Activated T-helper 17 cell treated with anti-CD3 and anti-CD28 coated beads, Interleukin-2, amount 50 U/mL, for 72 hours (primary cell): ENCODE results near the gene STYXL2. TPM values are rescaled to one million over a fixed set of nuclear protein-coding genes. Genes with fewer than 3 reads are reported as not detected.

Source experiments
- ATAC-seq: fragments of 150-1000 bp; cut with Tn5 transposase; replicated peaks from 2 replicates; pipeline ENCODE4 v1.10.0; 2021; ENCODE audit warnings: mild to moderate bottlenecking, moderate library complexity
- H3K27ac Mint-ChIP-seq: one replicate; pipeline ENCODE4 v1.8.0; 2022; ENCODE audit warnings: mixed read lengths
- H3K27me3 Mint-ChIP-seq: one replicate; pipeline ENCODE4 v1.8.0; 2022; ENCODE audit warnings: mixed read lengths
- H3K36me3 Mint-ChIP-seq: one replicate; pipeline ENCODE4 v1.8.0; 2022; ENCODE audit warnings: low read depth, mild to moderate bottlenecking, mixed read lengths
- H3K4me1 Mint-ChIP-seq: one replicate; pipeline ENCODE4 v1.8.0; 2022; ENCODE audit warnings: mixed read lengths
- H3K4me3 Mint-ChIP-seq: one replicate; pipeline ENCODE4 v1.8.0; 2022; ENCODE audit warnings: mild to moderate bottlenecking, mixed read lengths
- H3K9me3 Mint-ChIP-seq: one replicate; pipeline ENCODE4 v1.8.0; 2022; ENCODE audit warnings: mixed read lengths
- total RNA-seq, 2 donors: library from RNA; stranded (reverse); gene quantifications; one replicate each; pipeline ENCODE4 v1.2.3, GENCODE V29; 2022

Gene STYXL2
- total RNA-seq, 2 donors from 2014 or later: not detected

GRCh38 chr1:167109125-167109524, 15.2 kb downstream of the STYXL2 start:
- Mint-ChIP-seq H3K27ac (peak overlapping the region; percentile 64), H3K27me3 (peaks cover 10% of the 10 kb centered on the region), H3K36me3 (no peaks in the 10 kb centered on the region), H3K9me3 (no peaks in the 10 kb centered on the region), H3K4me1 (peaks cover 40% of the 10 kb centered on the region), H3K4me3 (peak overlapping the region; percentile 36)
- peak; percentile 20 for ATAC-seq

- H3K4me1 Mint-ChIP-seq: peaks cover 27% of the 10 kb centered on the region
- peak overlapping the region; percentile 36 for H3K4me3 Mint-ChIP-seq
- peak; percentile 87 for ATAC-seq
- H3K9me3 Mint-ChIP-seq: no peaks in the 10 kb centered on the region
- H3K27me3 Mint-ChIP-seq: peaks cover under 1% of the 10 kb centered on the region
- H3K36me3 Mint-ChIP-seq: no peaks in the 10 kb centered on the region
- H3K27ac Mint-ChIP-seq: peak overlapping the region; percentile 64
These were observed 16.7 kb downstream of the STYXL2 start for GRCh38 chr1:167110586-167110985.

- Mint-ChIP-seq H3K9me3 (no peaks in the 10 kb centered on the region), H3K27me3 (no peaks in the 10 kb centered on the region), H3K27ac (no peak overlapping the region), H3K4me1 (peaks cover 24% of the 10 kb centered on the region), H3K4me3 (no peak overlapping the region), H3K36me3 (no peaks in the 10 kb centered on the region)
- no peak for ATAC-seq
These were observed 18.2 kb downstream of the STYXL2 start for GRCh38 chr1:167111868-167112709.

GRCh38 chr1:167114725-167115124, 20.9 kb downstream of the STYXL2 start:
- Mint-ChIP-seq H3K36me3 (no peaks in the 10 kb centered on the region), H3K4me3 (no peak overlapping the region), H3K9me3 (no peaks in the 10 kb centered on the region), H3K4me1 (peaks cover 13% of the 10 kb centered on the region), H3K27me3 (peaks cover 7% of the 10 kb centered on the region), H3K27ac (no peak overlapping the region)
- ATAC-seq: no peak

- no peak overlapping the region for H3K4me3 Mint-ChIP-seq
- no peaks in the 10 kb centered on the region for H3K36me3 Mint-ChIP-seq
- no peak for ATAC-seq
- H3K9me3 Mint-ChIP-seq: no peaks in the 10 kb centered on the region
- no peak overlapping the region for H3K27ac Mint-ChIP-seq
- peaks cover 10% of the 10 kb centered on the region for H3K27me3 Mint-ChIP-seq
- peaks cover 3% of the 10 kb centered on the region for H3K4me1 Mint-ChIP-seq
These were observed 21.8 kb downstream of the STYXL2 start for GRCh38 chr1:167115655-167116054.

- Mint-ChIP-seq H3K36me3 (no peaks in the 10 kb centered on the region), H3K27me3 (peaks cover 10% of the 10 kb centered on the region), H3K27ac (no peak overlapping the region), H3K4me3 (no peak overlapping the region), H3K4me1 (no peaks in the 10 kb centered on the region), H3K9me3 (no peaks in the 10 kb centered on the region)
- no peak for ATAC-seq
These were observed 22.3 kb downstream of the STYXL2 start for GRCh38 chr1:167116174-167116573.

GRCh38 chr1:167117225-167117624, 23.4 kb downstream of the STYXL2 start:
- Mint-ChIP-seq H3K4me3 (no peak overlapping the region), H3K27ac (no peak overlapping the region), H3K4me1 (no peaks in the 10 kb centered on the region), H3K36me3 (no peaks in the 10 kb centered on the region), H3K9me3 (no peaks in the 10 kb centered on the region), H3K27me3 (peaks cover 10% of the 10 kb centered on the region)
- no peak for ATAC-seq

GRCh38 chr1:167118188-167118587, 24.3 kb downstream of the STYXL2 start:
- H3K4me3 Mint-ChIP-seq: no peak overlapping the region
- no peak overlapping the region for H3K27ac Mint-ChIP-seq
- peaks cover 10% of the 10 kb centered on the region for H3K27me3 Mint-ChIP-seq
- ATAC-seq: no peak
- no peaks in the 10 kb centered on the region for H3K9me3 Mint-ChIP-seq
- H3K4me1 Mint-ChIP-seq: no peaks in the 10 kb centered on the region
- no peaks in the 10 kb centered on the region for H3K36me3 Mint-ChIP-seq

GRCh38 chr1:167119696-167120095, 25.8 kb downstream of the STYXL2 start:
- H3K4me1 Mint-ChIP-seq: no peaks in the 10 kb centered on the region
- H3K27ac Mint-ChIP-seq: no peak overlapping the region
- H3K36me3 Mint-ChIP-seq: no peaks in the 10 kb centered on the region
- peaks cover 10% of the 10 kb centered on the region for H3K27me3 Mint-ChIP-seq
- H3K9me3 Mint-ChIP-seq: no peaks in the 10 kb centered on the region
- H3K4me3 Mint-ChIP-seq: no peak overlapping the region
- no peak for ATAC-seq

GRCh38 chr1:167120899-167121298, 27.0 kb downstream of the STYXL2 start:
- H3K27me3 Mint-ChIP-seq: peaks cover 17% of the 10 kb centered on the region
- ATAC-seq: peak; percentile 46
- H3K36me3 Mint-ChIP-seq: no peaks in the 10 kb centered on the region
- H3K4me1 Mint-ChIP-seq: no peaks in the 10 kb centered on the region
- H3K4me3 Mint-ChIP-seq: peak overlapping the region; percentile 80
- H3K9me3 Mint-ChIP-seq: no peaks in the 10 kb centered on the region
- H3K27ac Mint-ChIP-seq: no peak overlapping the region

- H3K9me3 Mint-ChIP-seq: no peaks in the 10 kb centered on the region
- no peak overlapping the region for H3K27ac Mint-ChIP-seq
- H3K4me3 Mint-ChIP-seq: peak overlapping the region; percentile 80
- peaks cover 22% of the 10 kb centered on the region for H3K27me3 Mint-ChIP-seq
- no peaks in the 10 kb centered on the region for H3K4me1 Mint-ChIP-seq
- H3K36me3 Mint-ChIP-seq: no peaks in the 10 kb centered on the region
- peak; percentile 74 for ATAC-seq
These were observed 27.7 kb downstream of the STYXL2 start for GRCh38 chr1:167121375-167122120.

- no peak overlapping the region for H3K27ac Mint-ChIP-seq
- peak overlapping the region; percentile 80 for H3K4me3 Mint-ChIP-seq
- no peak for ATAC-seq
- peaks cover 24% of the 10 kb centered on the region for H3K27me3 Mint-ChIP-seq
- no peaks in the 10 kb centered on the region for H3K4me1 Mint-ChIP-seq
- no peaks in the 10 kb centered on the region for H3K9me3 Mint-ChIP-seq
- no peaks in the 10 kb centered on the region for H3K36me3 Mint-ChIP-seq
These were observed 28.2 kb downstream of the STYXL2 start for GRCh38 chr1:167122121-167122480.

- no peak overlapping the region for H3K4me3 Mint-ChIP-seq
- peaks cover 28% of the 10 kb centered on the region for H3K27me3 Mint-ChIP-seq
- no peaks in the 10 kb centered on the region for H3K4me1 Mint-ChIP-seq
- H3K9me3 Mint-ChIP-seq: no peaks in the 10 kb centered on the region
- ATAC-seq: no peak
- no peak overlapping the region for H3K27ac Mint-ChIP-seq
- H3K36me3 Mint-ChIP-seq: no peaks in the 10 kb centered on the region
These were observed 28.7 kb downstream of the STYXL2 start for GRCh38 chr1:167122568-167122967.

GRCh38 chr1:167126317-167126716, 32.4 kb downstream of the STYXL2 start:
- Mint-ChIP-seq H3K36me3 (no peaks in the 10 kb centered on the region), H3K4me3 (no peak overlapping the region), H3K4me1 (no peaks in the 10 kb centered on the region), H3K27ac (no peak overlapping the region), H3K27me3 (peaks cover 36% of the 10 kb centered on the region), H3K9me3 (no peaks in the 10 kb centered on the region)
- ATAC-seq: no peak

- no peak overlapping the region for H3K4me3 Mint-ChIP-seq
- H3K4me1 Mint-ChIP-seq: no peaks in the 10 kb centered on the region
- H3K36me3 Mint-ChIP-seq: no peaks in the 10 kb centered on the region
- peaks cover 38% of the 10 kb centered on the region for H3K27me3 Mint-ChIP-seq
- H3K27ac Mint-ChIP-seq: no peak overlapping the region
- H3K9me3 Mint-ChIP-seq: no peaks in the 10 kb centered on the region
- no peak for ATAC-seq
These were observed 32.9 kb downstream of the STYXL2 start for GRCh38 chr1:167126811-167127210.
